GM12878 (cell line): ENCODE data around the gene CRB1.

Experiments used
- BACH1 ChIP-seq: fragments of 450-650 bp; IDR thresholded peaks from 2 replicates; pipeline ENCODE4 v1.6.1; 2017; ENCODE audit warnings: mild to moderate bottlenecking, borderline replicate concordance
- BRCA1 ChIP-seq: IDR thresholded peaks from 2 replicates; pipeline ENCODE4 v1.6.1; 2011; ENCODE audit warnings: low read depth, low read length, improper control_type of control experiment
- CREB1 ChIP-seq: IDR thresholded peaks from 2 replicates; pipeline ENCODE4 v1.6.1; 2012; ENCODE audit warnings: low read depth, mild to moderate bottlenecking, inconsistent platforms
- EZH2 ChIP-seq: IDR thresholded peaks from 2 replicates; pipeline ENCODE4 v1.6.1; 2012; ENCODE audit warnings: low read depth, mild to moderate bottlenecking, control low read depth, inconsistent platforms, low read length, borderline replicate concordance; ENCODE audit not compliant: control insufficient read depth
- MEF2A ChIP-seq: IDR thresholded peaks from 2 replicates; pipeline ENCODE4 v1.6.1; 2011; ENCODE audit warnings: low read depth, mild to moderate bottlenecking, low read length, moderate library complexity; ENCODE audit not compliant: insufficient read depth
- MYC ChIP-seq: IDR thresholded peaks from 2 replicates; pipeline ENCODE4 v1.6.1; 2011; ENCODE audit warnings: mild to moderate bottlenecking, low read length, moderate library complexity, inconsistent platforms; ENCODE audit not compliant: insufficient read depth, insufficient replicate concordance, insufficient read length, severe bottlenecking
- NR2C2 ChIP-seq: IDR thresholded peaks from 2 replicates; pipeline ENCODE4 v1.6.1; 2011; ENCODE audit warnings: borderline replicate concordance, low read depth; ENCODE audit not compliant: control insufficient read depth, insufficient read length
- POLR2A ChIP-seq: IDR thresholded peaks from 2 replicates; pipeline ENCODE4 v1.6.1; 2011; ENCODE audit warnings: low read depth, mild to moderate bottlenecking, low read length
- RB1 ChIP-seq: fragments of 450-650 bp; formaldehyde crosslinking; IDR thresholded peaks from 2 replicates; pipeline ENCODE4 v1.6.1; 2017; ENCODE audit warnings: mild to moderate bottlenecking, borderline replicate concordance
- RELA ChIP-seq: fragments of 450-650 bp; IDR thresholded peaks from 2 replicates; pipeline ENCODE4 v1.8.0; 2014; ENCODE audit warnings: borderline replicate concordance; ENCODE audit not compliant: partially characterized antibody
- TF ChIP-seq, protein P1 (sequence below): fragments of 450-650 bp; conservative IDR thresholded peaks from 2 replicates; pipeline ENCODE4 v1.6.1; 2017; ENCODE audit warnings: mild to moderate bottlenecking, moderate library complexity
- TF ChIP-seq, protein P2 (sequence below), 3 experiments: IDR thresholded peaks in 2 of 3; conservative IDR thresholded peaks in 1 of 3; 2 replicates each; pipeline ENCODE4 v1.5.1; 2011; ENCODE audit warnings: low read depth in 3 of 3, low read length in 3 of 3, mild to moderate bottlenecking in 3 of 3, control low read depth in 2 of 3, moderate library complexity in 2 of 3, inconsistent platforms in 1 of 3, mixed read lengths in 1 of 3; ENCODE audit not compliant: control insufficient read depth in 2 of 3, insufficient read depth in 1 of 3; ENCODE audit errors: extremely low read depth in 1 of 3
- TF ChIP-seq, protein P3 (sequence below): IDR thresholded peaks from 2 replicates; pipeline ENCODE4 v1.6.1; 2012; ENCODE audit warnings: low read depth, low read length, improper control_type of control experiment
- TF ChIP-seq, protein P4 (sequence below): IDR thresholded peaks from 2 replicates; pipeline ENCODE4 v1.6.1; 2012; ENCODE audit warnings: mild to moderate bottlenecking, low read depth, low read length

DNA sequence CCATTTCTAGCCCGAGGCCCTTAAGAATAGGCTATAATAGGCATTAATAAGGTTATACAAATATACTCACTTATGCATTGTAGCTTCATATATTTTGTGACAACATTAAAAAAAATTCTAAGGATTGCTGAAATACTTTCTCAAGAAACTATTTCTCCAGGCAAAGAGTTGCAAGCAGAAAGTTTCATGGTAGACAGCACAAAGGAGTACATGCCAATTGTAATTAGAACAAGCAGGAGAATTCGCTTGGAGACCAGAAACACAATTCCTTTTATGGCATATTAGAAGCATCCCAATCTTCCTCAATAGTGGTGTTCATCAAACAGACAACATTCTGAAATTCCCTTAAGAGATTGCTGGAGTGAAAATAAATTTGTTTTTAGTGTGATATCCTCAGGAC is 122.8 kb downstream of the CRB1 start:
- TF ChIP-seq POLR2A (no peak), MEF2A (no peak), RELA (no peak), BRCA1 (no peak), EZH2 (no peak), NR2C2 (no peak), BACH1 (no peak), CREB1 (no peak), RB1 (no peak), MYC (no peak)
- TF ChIP-seq, protein P1, sequence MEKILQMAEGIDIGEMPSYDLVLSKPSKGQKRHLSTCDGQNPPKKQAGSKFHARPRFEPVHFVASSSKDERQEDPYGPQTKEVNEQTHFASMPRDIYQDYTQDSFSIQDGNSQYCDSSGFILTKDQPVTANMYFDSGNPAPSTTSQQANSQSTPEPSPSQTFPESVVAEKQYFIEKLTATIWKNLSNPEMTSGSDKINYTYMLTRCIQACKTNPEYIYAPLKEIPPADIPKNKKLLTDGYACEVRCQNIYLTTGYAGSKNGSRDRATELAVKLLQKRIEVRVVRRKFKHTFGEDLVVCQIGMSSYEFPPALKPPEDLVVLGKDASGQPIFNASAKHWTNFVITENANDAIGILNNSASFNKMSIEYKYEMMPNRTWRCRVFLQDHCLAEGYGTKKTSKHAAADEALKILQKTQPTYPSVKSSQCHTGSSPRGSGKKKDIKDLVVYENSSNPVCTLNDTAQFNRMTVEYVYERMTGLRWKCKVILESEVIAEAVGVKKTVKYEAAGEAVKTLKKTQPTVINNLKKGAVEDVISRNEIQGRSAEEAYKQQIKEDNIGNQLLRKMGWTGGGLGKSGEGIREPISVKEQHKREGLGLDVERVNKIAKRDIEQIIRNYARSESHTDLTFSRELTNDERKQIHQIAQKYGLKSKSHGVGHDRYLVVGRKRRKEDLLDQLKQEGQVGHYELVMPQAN, result no peak
- TF ChIP-seq, protein P2, sequence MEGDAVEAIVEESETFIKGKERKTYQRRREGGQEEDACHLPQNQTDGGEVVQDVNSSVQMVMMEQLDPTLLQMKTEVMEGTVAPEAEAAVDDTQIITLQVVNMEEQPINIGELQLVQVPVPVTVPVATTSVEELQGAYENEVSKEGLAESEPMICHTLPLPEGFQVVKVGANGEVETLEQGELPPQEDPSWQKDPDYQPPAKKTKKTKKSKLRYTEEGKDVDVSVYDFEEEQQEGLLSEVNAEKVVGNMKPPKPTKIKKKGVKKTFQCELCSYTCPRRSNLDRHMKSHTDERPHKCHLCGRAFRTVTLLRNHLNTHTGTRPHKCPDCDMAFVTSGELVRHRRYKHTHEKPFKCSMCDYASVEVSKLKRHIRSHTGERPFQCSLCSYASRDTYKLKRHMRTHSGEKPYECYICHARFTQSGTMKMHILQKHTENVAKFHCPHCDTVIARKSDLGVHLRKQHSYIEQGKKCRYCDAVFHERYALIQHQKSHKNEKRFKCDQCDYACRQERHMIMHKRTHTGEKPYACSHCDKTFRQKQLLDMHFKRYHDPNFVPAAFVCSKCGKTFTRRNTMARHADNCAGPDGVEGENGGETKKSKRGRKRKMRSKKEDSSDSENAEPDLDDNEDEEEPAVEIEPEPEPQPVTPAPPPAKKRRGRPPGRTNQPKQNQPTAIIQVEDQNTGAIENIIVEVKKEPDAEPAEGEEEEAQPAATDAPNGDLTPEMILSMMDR (IDR thresholded peaks at IDR 0.05 in 2 of 3, conservative IDR thresholded peaks at IDR 0.05 in 1 of 3; ENCODE audit: control insufficient read depth in 2 of 3, extremely low read depth in 1 of 3, insufficient read depth in 1 of 3, low read depth in 3 of 3, low read length in 3 of 3), result no peak
- TF ChIP-seq, protein P3, sequence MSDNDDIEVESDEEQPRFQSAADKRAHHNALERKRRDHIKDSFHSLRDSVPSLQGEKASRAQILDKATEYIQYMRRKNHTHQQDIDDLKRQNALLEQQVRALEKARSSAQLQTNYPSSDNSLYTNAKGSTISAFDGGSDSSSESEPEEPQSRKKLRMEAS, result no peak
- TF ChIP-seq, protein P4, sequence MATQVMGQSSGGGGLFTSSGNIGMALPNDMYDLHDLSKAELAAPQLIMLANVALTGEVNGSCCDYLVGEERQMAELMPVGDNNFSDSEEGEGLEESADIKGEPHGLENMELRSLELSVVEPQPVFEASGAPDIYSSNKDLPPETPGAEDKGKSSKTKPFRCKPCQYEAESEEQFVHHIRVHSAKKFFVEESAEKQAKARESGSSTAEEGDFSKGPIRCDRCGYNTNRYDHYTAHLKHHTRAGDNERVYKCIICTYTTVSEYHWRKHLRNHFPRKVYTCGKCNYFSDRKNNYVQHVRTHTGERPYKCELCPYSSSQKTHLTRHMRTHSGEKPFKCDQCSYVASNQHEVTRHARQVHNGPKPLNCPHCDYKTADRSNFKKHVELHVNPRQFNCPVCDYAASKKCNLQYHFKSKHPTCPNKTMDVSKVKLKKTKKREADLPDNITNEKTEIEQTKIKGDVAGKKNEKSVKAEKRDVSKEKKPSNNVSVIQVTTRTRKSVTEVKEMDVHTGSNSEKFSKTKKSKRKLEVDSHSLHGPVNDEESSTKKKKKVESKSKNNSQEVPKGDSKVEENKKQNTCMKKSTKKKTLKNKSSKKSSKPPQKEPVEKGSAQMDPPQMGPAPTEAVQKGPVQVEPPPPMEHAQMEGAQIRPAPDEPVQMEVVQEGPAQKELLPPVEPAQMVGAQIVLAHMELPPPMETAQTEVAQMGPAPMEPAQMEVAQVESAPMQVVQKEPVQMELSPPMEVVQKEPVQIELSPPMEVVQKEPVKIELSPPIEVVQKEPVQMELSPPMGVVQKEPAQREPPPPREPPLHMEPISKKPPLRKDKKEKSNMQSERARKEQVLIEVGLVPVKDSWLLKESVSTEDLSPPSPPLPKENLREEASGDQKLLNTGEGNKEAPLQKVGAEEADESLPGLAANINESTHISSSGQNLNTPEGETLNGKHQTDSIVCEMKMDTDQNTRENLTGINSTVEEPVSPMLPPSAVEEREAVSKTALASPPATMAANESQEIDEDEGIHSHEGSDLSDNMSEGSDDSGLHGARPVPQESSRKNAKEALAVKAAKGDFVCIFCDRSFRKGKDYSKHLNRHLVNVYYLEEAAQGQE, result no peak
